ENCODE data around the gene ABHD14A. TPM values are rescaled to one million over a fixed set of nuclear protein-coding genes. Genes with fewer than 3 reads are reported as not detected.

The ABHD14A gene
- polyA plus RNA-seq, 1 donor (not counting 4 experiments of a cell fraction or from before 2014, with no cell fraction given), result 6.9 TPM

GRCh38 chr3:51954105-51954504 lies 20.8 kb upstream of the ABHD14A start:
- no peaks in the 10 kb centered on the region for H4K20me1 ChIP-seq (ENCODE audit: control insufficient read depth, extremely low read depth, insufficient read depth, low read length)
- H3K4me3 ChIP-seq (ENCODE audit: control insufficient read depth in 2 of 3, extremely low read depth in 1 of 3, insufficient read depth in 2 of 3, low read depth in 1 of 3, low read length in 3 of 3), result no peak overlapping the region
- H3K9me3 ChIP-seq (ENCODE audit: control insufficient read depth, low read depth, low read length), result no peaks in the 10 kb centered on the region
- no peaks in the 10 kb centered on the region for H3K9me1 ChIP-seq (ENCODE audit: control insufficient read depth, extremely low read depth, insufficient read depth, low read length)
- no peak overlapping the region for H3K4me2 ChIP-seq (ENCODE audit: control insufficient read depth, extremely low read depth, insufficient read depth, low read depth, low read length)
- peaks cover 28% of the 10 kb centered on the region for H3K27me3 ChIP-seq (ENCODE audit: control insufficient read depth, extremely low read depth, insufficient read depth, low read length)
- H3K27ac ChIP-seq (ENCODE audit: control insufficient read depth, insufficient read depth, low read length), result no peak overlapping the region
- dilution Hi-C loops (cut with MboI; ENCODE audit: extremely low pct_ligation_motif_present, low sequenced_read_pairs), result no loop called here
- TF ChIP-seq EZH2 (IDR thresholded peaks at IDR 0.05; ENCODE audit: low read length), result no peak
- TF ChIP-seq, protein P1, sequence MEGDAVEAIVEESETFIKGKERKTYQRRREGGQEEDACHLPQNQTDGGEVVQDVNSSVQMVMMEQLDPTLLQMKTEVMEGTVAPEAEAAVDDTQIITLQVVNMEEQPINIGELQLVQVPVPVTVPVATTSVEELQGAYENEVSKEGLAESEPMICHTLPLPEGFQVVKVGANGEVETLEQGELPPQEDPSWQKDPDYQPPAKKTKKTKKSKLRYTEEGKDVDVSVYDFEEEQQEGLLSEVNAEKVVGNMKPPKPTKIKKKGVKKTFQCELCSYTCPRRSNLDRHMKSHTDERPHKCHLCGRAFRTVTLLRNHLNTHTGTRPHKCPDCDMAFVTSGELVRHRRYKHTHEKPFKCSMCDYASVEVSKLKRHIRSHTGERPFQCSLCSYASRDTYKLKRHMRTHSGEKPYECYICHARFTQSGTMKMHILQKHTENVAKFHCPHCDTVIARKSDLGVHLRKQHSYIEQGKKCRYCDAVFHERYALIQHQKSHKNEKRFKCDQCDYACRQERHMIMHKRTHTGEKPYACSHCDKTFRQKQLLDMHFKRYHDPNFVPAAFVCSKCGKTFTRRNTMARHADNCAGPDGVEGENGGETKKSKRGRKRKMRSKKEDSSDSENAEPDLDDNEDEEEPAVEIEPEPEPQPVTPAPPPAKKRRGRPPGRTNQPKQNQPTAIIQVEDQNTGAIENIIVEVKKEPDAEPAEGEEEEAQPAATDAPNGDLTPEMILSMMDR (optimal IDR thresholded peaks at IDR 0.05 in 1 of 3, IDR thresholded peaks at IDR 0.05 in 1 of 3, conservative IDR thresholded peaks at IDR 0.05 in 1 of 3; ENCODE audit: extremely low read depth in 1 of 3, insufficient read depth in 2 of 3, low read length in 3 of 3), result no peak
- no peak overlapping the region for H3K9ac ChIP-seq (ENCODE audit: control insufficient read depth, extremely low read depth, insufficient read depth, low read length)
- peaks cover 11% of the 10 kb centered on the region for H3K4me1 ChIP-seq (ENCODE audit: control insufficient read depth, extremely low read depth, insufficient read depth, low read length)
- FAIRE-seq (no peak), DNase-seq (ENCODE audit: low read depth, low spot score) (no peak)
- no peaks in the 10 kb centered on the region for H3K79me2 ChIP-seq (ENCODE audit: control insufficient read depth, insufficient read depth, low read length)
- H3K36me3 ChIP-seq (ENCODE audit: control insufficient read depth in 2 of 2, extremely low read depth in 1 of 2, insufficient read depth in 2 of 2, low read length in 2 of 2), result peaks cover 0 to 7% of the 10 kb centered on the region in 2 experiments
- no peak overlapping the region for H2AFZ ChIP-seq (ENCODE audit: control insufficient read depth, low read length)

DNA sequence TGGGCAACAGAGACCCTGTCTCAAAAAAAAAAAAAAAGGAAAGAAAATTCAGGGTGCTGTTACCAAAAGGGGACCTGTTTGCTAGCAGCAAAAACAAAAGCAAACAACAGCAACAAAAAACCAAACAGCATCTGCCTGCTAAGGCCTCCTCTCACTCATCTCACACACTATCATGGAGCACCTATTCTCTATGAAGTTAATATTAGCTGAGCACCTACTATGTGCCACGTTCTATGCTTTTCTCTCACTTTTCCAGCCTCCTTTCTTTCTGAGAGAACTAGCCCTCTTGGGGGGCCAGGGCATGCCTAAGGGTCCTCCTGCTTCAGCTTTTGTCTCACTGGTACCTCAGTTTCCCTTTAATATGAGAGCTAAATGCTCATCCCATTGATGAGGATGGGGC lies 20.2 kb upstream of the ABHD14A start:
- Histone ChIP-seq H4K20me1 (ENCODE audit: control insufficient read depth, extremely low read depth, insufficient read depth, low read length) (no peaks in the 10 kb centered on the region), H3K27me3 (ENCODE audit: control insufficient read depth, extremely low read depth, insufficient read depth, low read length) (peaks cover 28% of the 10 kb centered on the region), H3K4me1 (ENCODE audit: control insufficient read depth, extremely low read depth, insufficient read depth, low read length) (peaks cover 11% of the 10 kb centered on the region), H3K4me2 (ENCODE audit: control insufficient read depth, extremely low read depth, insufficient read depth, low read depth, low read length) (no peak overlapping the region), H3K36me3 (ENCODE audit: control insufficient read depth in 2 of 2, extremely low read depth in 1 of 2, insufficient read depth in 2 of 2, low read length in 2 of 2) (peaks cover 0 to 13% of the 10 kb centered on the region in 2 experiments), H3K9me3 (ENCODE audit: control insufficient read depth, low read depth, low read length) (no peaks in the 10 kb centered on the region), H3K9me1 (ENCODE audit: control insufficient read depth, extremely low read depth, insufficient read depth, low read length) (no peaks in the 10 kb centered on the region), H3K4me3 (ENCODE audit: control insufficient read depth in 2 of 3, extremely low read depth in 1 of 3, insufficient read depth in 2 of 3, low read depth in 1 of 3, low read length in 3 of 3) (no peak overlapping the region), H3K9ac (ENCODE audit: control insufficient read depth, extremely low read depth, insufficient read depth, low read length) (no peak overlapping the region), H2AFZ (ENCODE audit: control insufficient read depth, low read length) (no peak overlapping the region), H3K79me2 (ENCODE audit: control insufficient read depth, insufficient read depth, low read length) (no peaks in the 10 kb centered on the region), H3K27ac (ENCODE audit: control insufficient read depth, insufficient read depth, low read length) (no peak overlapping the region)
- TF ChIP-seq, protein P1 (optimal IDR thresholded peaks at IDR 0.05 in 1 of 3, IDR thresholded peaks at IDR 0.05 in 1 of 3, conservative IDR thresholded peaks at IDR 0.05 in 1 of 3; ENCODE audit: extremely low read depth in 1 of 3, insufficient read depth in 2 of 3, low read length in 3 of 3), result no peak
- TF ChIP-seq EZH2 (IDR thresholded peaks at IDR 0.05; ENCODE audit: low read length), result no peak
- no peak for DNase-seq (ENCODE audit: low read depth, low spot score)
- dilution Hi-C loops (cut with MboI; ENCODE audit: extremely low pct_ligation_motif_present, low sequenced_read_pairs), result no loop called here
- FAIRE-seq, result no peak

Measured in keratinocyte (primary cell).